GM12878 (cell line): ENCODE results near the gene PPP2R2B. TPM values are rescaled to one million over a fixed set of nuclear protein-coding genes. Genes with fewer than 3 reads are reported as not detected.

Experiments
- BMI1 ChIP-seq: fragments of 450-650 bp; IDR thresholded peaks from 2 replicates; pipeline ENCODE4 v1.6.1; 2016; ENCODE audit warnings: mild to moderate bottlenecking, moderate library complexity, borderline replicate concordance
- CREB1 ChIP-seq: IDR thresholded peaks from 2 replicates; pipeline ENCODE4 v1.6.1; 2012; ENCODE audit warnings: low read depth, mild to moderate bottlenecking, inconsistent platforms
- KDM1A ChIP-seq: fragments of 200-600 bp; sonication (generic); IDR thresholded peaks from 2 replicates; pipeline ENCODE4 v1.6.1; 2016; ENCODE audit warnings: borderline replicate concordance
- RAD51 ChIP-seq: fragments of 450-650 bp; IDR thresholded peaks from 2 replicates; pipeline ENCODE4 v1.6.1; 2016; ENCODE audit warnings: moderate library complexity, mild to moderate bottlenecking, inconsistent platforms
- USF1 ChIP-seq: IDR thresholded peaks from 2 replicates; pipeline ENCODE4 v1.6.1; 2011; ENCODE audit warnings: borderline replicate concordance, low read depth, mild to moderate bottlenecking, moderate library complexity, mixed read lengths, low read length; ENCODE audit not compliant: insufficient read depth; ENCODE audit errors: extremely low read length
- WRNIP1 ChIP-seq: IDR thresholded peaks from 2 replicates; pipeline ENCODE4 v1.6.1; 2011; ENCODE audit warnings: low read depth, low read length, improper control_type of control experiment, borderline replicate concordance
- YY1 ChIP-seq: IDR thresholded peaks from 2 replicates; pipeline ENCODE4 v1.6.1; 2011; ENCODE audit warnings: low read depth, mild to moderate bottlenecking, low read length
- ZBTB40 ChIP-seq: fragments of 450-650 bp; IDR thresholded peaks from 2 replicates; pipeline ENCODE4 v1.6.1; 2016; ENCODE audit warnings: mild to moderate bottlenecking, moderate library complexity, borderline replicate concordance
- ZNF207 ChIP-seq: fragments of 450-650 bp; IDR thresholded peaks from 2 replicates; pipeline ENCODE4 v1.6.1; 2014; ENCODE audit warnings: antibody characterized with exemption, mild to moderate bottlenecking, borderline replicate concordance
- ZZZ3 ChIP-seq: IDR thresholded peaks from 2 replicates; pipeline ENCODE4 v1.6.1; 2011; ENCODE audit warnings: low read depth; ENCODE audit not compliant: control insufficient read depth, insufficient read length
- polyA plus RNA-seq, 11 experiments: library from polyadenylated mRNA; depleted of rRNA in 4 of 11; unstranded in 6 of 11; stranded (reverse) in 5 of 11; fragments of >200 nt; fragmentation: Nextera tagmentation in 4 of 11; fragmentation: Illumina TruSeq in 1 of 11; extraction: Ambion mirVana in 4 of 11; extraction: Trizol in 1 of 11; gene quantifications; 1 replicate in 1 of 11; 2 replicates in 10 of 11; pipeline versions ENCODE4 v1.2.1 to v1.2.3, GENCODE V29; 2011 to 2016; ENCODE audit warnings: inconsistent platforms in 2 of 11, missing spikeins in 2 of 11, low read depth in 1 of 11
- total RNA-seq, 4 experiments: library from RNA; depleted of rRNA in 3 of 4; stranded (reverse); fragments of >200 nt in 3 of 4; fragmentation: Illumina TruSeq in 1 of 4; extraction: Trizol in 1 of 4; gene quantifications; 2 replicates each; pipeline versions ENCODE4 v1.2.1 to v1.2.3, GENCODE V29; 2013 to 2021

Gene PPP2R2B
- total and polyA plus RNA-seq, 10 of the 15 experiments (the other 5 are each of a cell fraction or from before 2014, with no cell fraction given), result not detected

- TF ChIP-seq KDM1A (no peak), YY1 (no peak), ZBTB40 (no peak), ZZZ3 (no peak), USF1 (no peak), WRNIP1 (no peak), RAD51 (no peak), ZNF207 (no peak), CREB1 (no peak), BMI1 (no peak)
Observed at GRCh38 chr5:146917931-146918330, 39.4 kb upstream of the PPP2R2B start (continued).
